HepG2 (cell line): ENCODE data around the gene CNIH4. TPM values are rescaled to one million over a fixed set of nuclear protein-coding genes. Genes with fewer than 3 reads are reported as not detected.

ENCODE experiments used
- EP300 ChIP-seq, 3 experiments: sonication (generic) in 1 of 3; formaldehyde crosslinking in 1 of 3; IDR thresholded peaks; 2 replicates each; pipeline versions ENCODE4 v1.5.1 to v1.6.1; 2011 to 2020; ENCODE audit warnings: low read depth in 2 of 3, low read length in 2 of 3, borderline replicate concordance in 1 of 3, improper control_type of control experiment in 1 of 3, mild to moderate bottlenecking in 1 of 3, missing genetic modification reagents in 1 of 3, moderate library complexity in 1 of 3
- ETV6 ChIP-seq: sonication (generic); formaldehyde crosslinking; conservative IDR thresholded peaks from 2 replicates; pipeline ENCODE4 v1.4.0; 2020; ENCODE audit warnings: missing genetic modification reagents
- FOXK1 ChIP-seq: sonication (generic); formaldehyde crosslinking; IDR thresholded peaks from 2 replicates; pipeline ENCODE4 v1.4.0; 2020; ENCODE audit warnings: low read depth, missing genetic modification reagents, borderline replicate concordance
- GATAD1 ChIP-seq: IDR thresholded peaks from 2 replicates; pipeline ENCODE4 v1.6.1; 2016; ENCODE audit warnings: missing genetic modification reagents, missing compliant biosample characterization
- HDAC1 ChIP-seq: sonication (generic); formaldehyde crosslinking; IDR thresholded peaks from 2 replicates; pipeline ENCODE4 v1.5.1; 2020; ENCODE audit warnings: mild to moderate bottlenecking, missing genetic modification reagents
- MAF1 ChIP-seq: sonication (generic); formaldehyde crosslinking; IDR thresholded peaks from 2 replicates; pipeline ENCODE4 v1.5.0; 2020; ENCODE audit warnings: missing genetic modification reagents, borderline replicate concordance
- MTA3 ChIP-seq: sonication (generic); formaldehyde crosslinking; IDR thresholded peaks from 2 replicates; pipeline ENCODE4 v1.4.0; 2020; ENCODE audit warnings: missing genetic modification reagents
- NFKB2 ChIP-seq: sonication (generic); formaldehyde crosslinking; IDR thresholded peaks from 2 replicates; pipeline ENCODE4 v1.4.0; 2020; ENCODE audit warnings: missing genetic modification reagents, borderline replicate concordance
- RAD51 ChIP-seq: fragments of 450-650 bp; IDR thresholded peaks from 2 replicates; pipeline ENCODE4 v1.6.1; 2016; ENCODE audit warnings: borderline replicate concordance
- SMAD3 ChIP-seq: sonication (generic); formaldehyde crosslinking; IDR thresholded peaks from 2 replicates; pipeline ENCODE4 v1.4.0; 2020; ENCODE audit warnings: missing genetic modification reagents
- SP140L ChIP-seq: sonication (generic); formaldehyde crosslinking; IDR thresholded peaks from 2 replicates; pipeline ENCODE4 v1.4.0; 2020; ENCODE audit warnings: missing genetic modification reagents, borderline replicate concordance
- TGIF2 ChIP-seq: IDR thresholded peaks from 2 replicates; pipeline ENCODE4 v1.6.1; 2016; ENCODE audit warnings: control low read depth, missing compliant biosample characterization
- TMF1 ChIP-seq: sonication (generic); formaldehyde crosslinking; IDR thresholded peaks from 2 replicates; pipeline ENCODE4 v1.8.1; 2022; ENCODE audit warnings: low read depth, missing genetic modification reagents
- ZNF205 ChIP-seq: IDR thresholded peaks from 2 replicates; pipeline ENCODE4 v1.6.1; 2018; ENCODE audit warnings: missing biosample characterization, missing genetic modification reagents
- ZNF256 ChIP-seq: sonication (generic); formaldehyde crosslinking; conservative IDR thresholded peaks from 2 replicates; pipeline ENCODE4 v1.4.0; 2020; ENCODE audit warnings: missing genetic modification reagents
- ZNF367 ChIP-seq: sonication (generic); formaldehyde crosslinking; IDR thresholded peaks from 2 replicates; pipeline ENCODE4 v1.4.0; 2020; ENCODE audit warnings: missing genetic modification reagents, borderline replicate concordance
- ZNF768 ChIP-seq: sonication (generic); formaldehyde crosslinking; IDR thresholded peaks from 2 replicates; pipeline ENCODE4 v1.4.0; 2020; ENCODE audit warnings: missing genetic modification reagents
- polyA plus RNA-seq, 8 experiments: library from polyadenylated mRNA; depleted of rRNA in 3 of 8; stranded (reverse) in 7 of 8; unstranded in 1 of 8; fragments of >200 nt; fragmentation: Illumina TruSeq in 4 of 8; extraction: Trizol in 4 of 8; gene quantifications; 2 replicates each; pipeline versions ENCODE4 v1.2.1 to v1.2.3, GENCODE V29; 2011 to 2016; ENCODE audit warnings: low read depth in 4 of 8, missing spikeins in 1 of 8, mixed read lengths in 1 of 8; ENCODE audit not compliant: insufficient read depth in 1 of 8
- total RNA-seq, 5 experiments: library from RNA; depleted of rRNA; stranded (reverse); fragments of >200 nt; fragmentation: Illumina TruSeq; extraction: Trizol; gene quantifications; 2 replicates each; pipeline ENCODE4 v1.2.3, GENCODE V29; 2016; ENCODE audit warnings: low read depth in 1 of 5
- TF ChIP-seq, protein P1 (sequence below): sonication (generic); formaldehyde crosslinking; IDR thresholded peaks from 2 replicates; pipeline ENCODE4 v1.4.0; 2020; ENCODE audit warnings: missing genetic modification reagents
- TF ChIP-seq, protein P2 (sequence below): sonication (generic); formaldehyde crosslinking; IDR thresholded peaks from 2 replicates; pipeline ENCODE4 v1.8.0; 2022; ENCODE audit warnings: mild to moderate bottlenecking, missing genetic modification reagents, moderate library complexity
- TF ChIP-seq, protein P3 (sequence below): sonication (generic); formaldehyde crosslinking; IDR thresholded peaks from 2 replicates; pipeline ENCODE4 v1.8.1; 2022; ENCODE audit warnings: mild to moderate bottlenecking, missing genetic modification reagents
- TF ChIP-seq, protein P4 (sequence below): sonication (generic); formaldehyde crosslinking; IDR thresholded peaks from 2 replicates; pipeline ENCODE4 v1.4.0; 2020; ENCODE audit warnings: missing genetic modification reagents
- TF ChIP-seq, protein P5 (sequence below): IDR thresholded peaks from 2 replicates; pipeline ENCODE4 v1.6.1; 2018; ENCODE audit warnings: missing genetic modification reagents, mild to moderate bottlenecking, missing compliant biosample characterization

Gene CNIH4
- total and polyA plus RNA-seq, 2 of the 13 experiments (the other 11 are each of a cell fraction or from before 2014, with no cell fraction given) = 51.8 to 52.9 TPM

DNA sequence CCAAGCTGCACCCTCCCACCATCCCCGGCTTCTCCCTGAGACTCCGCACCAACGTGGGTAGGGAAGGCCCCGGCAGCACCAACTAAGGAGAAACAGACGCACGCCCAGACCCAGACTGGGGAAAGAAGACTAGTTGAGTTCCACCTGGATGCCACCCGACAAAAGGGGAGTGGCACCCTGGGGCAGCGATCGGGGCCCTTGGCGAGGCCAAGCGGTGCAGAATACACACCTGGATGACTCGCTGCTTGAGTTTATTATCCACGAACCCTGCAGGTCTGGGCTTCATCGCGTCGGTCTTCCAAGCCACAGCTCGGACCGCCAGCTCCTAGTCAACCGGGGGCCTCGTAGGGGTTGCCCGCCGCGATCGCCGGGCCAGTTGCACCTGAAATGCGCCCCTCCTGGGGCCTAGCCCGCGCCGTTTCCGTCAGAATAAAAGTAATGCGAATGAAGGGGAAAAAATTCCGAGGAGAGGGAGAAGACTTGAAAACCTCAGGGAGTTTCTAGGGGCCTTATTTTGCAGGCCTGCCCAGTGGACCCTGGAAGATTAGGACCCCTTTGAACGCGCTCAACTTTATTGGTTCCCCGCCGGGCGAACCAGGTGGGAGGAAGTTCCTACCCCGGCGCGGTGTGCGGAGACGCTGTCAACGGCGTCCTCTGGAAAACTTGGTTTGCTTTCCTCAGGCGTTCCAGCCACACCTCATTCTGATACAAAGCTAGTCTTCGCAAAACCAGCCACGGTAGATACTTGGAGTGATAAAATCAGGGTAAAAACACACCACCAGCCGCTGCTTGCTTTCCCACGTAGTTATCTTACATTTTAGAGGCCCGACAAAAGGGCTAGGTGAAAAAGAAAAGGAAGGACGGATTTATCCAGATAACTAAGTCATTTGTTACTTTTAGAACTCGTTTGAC, 26.6 kb upstream of the CNIH4 start, which contains the start of gene NVL (continued):
- TF ChIP-seq, protein P1, sequence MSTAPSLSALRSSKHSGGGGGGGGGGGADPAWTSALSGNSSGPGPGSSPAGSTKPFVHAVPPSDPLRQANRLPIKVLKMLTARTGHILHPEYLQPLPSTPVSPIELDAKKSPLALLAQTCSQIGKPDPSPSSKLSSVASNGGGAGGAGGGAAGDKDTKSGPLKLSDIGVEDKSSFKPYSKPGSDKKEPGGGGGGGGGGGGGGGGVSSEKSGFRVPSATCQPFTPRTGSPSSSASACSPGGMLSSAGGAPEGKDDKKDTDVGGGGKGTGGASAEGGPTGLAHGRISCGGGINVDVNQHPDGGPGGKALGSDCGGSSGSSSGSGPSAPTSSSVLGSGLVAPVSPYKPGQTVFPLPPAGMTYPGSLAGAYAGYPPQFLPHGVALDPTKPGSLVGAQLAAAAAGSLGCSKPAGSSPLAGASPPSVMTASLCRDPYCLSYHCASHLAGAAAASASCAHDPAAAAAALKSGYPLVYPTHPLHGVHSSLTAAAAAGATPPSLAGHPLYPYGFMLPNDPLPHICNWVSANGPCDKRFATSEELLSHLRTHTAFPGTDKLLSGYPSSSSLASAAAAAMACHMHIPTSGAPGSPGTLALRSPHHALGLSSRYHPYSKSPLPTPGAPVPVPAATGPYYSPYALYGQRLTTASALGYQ (CRISPR knock-in tag) = no peak
- TF ChIP-seq ZNF768 (CRISPR knock-in tag) = 0 out of 2 replicates have a peak, but pooled peaks have one; percentile 15
- TF ChIP-seq, protein P2, sequence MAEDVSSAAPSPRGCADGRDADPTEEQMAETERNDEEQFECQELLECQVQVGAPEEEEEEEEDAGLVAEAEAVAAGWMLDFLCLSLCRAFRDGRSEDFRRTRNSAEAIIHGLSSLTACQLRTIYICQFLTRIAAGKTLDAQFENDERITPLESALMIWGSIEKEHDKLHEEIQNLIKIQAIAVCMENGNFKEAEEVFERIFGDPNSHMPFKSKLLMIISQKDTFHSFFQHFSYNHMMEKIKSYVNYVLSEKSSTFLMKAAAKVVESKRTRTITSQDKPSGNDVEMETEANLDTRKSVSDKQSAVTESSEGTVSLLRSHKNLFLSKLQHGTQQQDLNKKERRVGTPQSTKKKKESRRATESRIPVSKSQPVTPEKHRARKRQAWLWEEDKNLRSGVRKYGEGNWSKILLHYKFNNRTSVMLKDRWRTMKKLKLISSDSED = no peak
- no peak; the same call in 1 of the 2 replicates for TF ChIP-seq ZNF205 (CRISPR knock-in tag)
- TF ChIP-seq TGIF2 (CRISPR knock-in tag) = peak; percentile 74
- TF ChIP-seq, protein P3, sequence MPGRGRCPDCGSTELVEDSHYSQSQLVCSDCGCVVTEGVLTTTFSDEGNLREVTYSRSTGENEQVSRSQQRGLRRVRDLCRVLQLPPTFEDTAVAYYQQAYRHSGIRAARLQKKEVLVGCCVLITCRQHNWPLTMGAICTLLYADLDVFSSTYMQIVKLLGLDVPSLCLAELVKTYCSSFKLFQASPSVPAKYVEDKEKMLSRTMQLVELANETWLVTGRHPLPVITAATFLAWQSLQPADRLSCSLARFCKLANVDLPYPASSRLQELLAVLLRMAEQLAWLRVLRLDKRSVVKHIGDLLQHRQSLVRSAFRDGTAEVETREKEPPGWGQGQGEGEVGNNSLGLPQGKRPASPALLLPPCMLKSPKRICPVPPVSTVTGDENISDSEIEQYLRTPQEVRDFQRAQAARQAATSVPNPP (CRISPR knock-in tag) = 0 out of 2 replicates have a peak, but pooled peaks have one; percentile 31
- no peak for TF ChIP-seq ETV6 (CRISPR knock-in tag)
- 0 out of 2 replicates have a peak, but pooled peaks have one; percentile 38 for TF ChIP-seq ZNF256 (CRISPR knock-in tag)
- TF ChIP-seq HDAC1 (CRISPR knock-in tag) = peak; percentile 88
- TF ChIP-seq SP140L (CRISPR knock-in tag) = no peak
- TF ChIP-seq EP300 (IDR thresholded peaks at IDR 0.05; ENCODE audit: low read depth in 2 of 2, low read length in 2 of 2) = peak in 1 of 2 experiments; percentile 37; a peak in 1 of 4 replicates
- TF ChIP-seq EP300 (CRISPR knock-in tag; IDR thresholded peaks at IDR 0.05; ENCODE audit: borderline replicate concordance) = no peak
- TF ChIP-seq, protein P4, sequence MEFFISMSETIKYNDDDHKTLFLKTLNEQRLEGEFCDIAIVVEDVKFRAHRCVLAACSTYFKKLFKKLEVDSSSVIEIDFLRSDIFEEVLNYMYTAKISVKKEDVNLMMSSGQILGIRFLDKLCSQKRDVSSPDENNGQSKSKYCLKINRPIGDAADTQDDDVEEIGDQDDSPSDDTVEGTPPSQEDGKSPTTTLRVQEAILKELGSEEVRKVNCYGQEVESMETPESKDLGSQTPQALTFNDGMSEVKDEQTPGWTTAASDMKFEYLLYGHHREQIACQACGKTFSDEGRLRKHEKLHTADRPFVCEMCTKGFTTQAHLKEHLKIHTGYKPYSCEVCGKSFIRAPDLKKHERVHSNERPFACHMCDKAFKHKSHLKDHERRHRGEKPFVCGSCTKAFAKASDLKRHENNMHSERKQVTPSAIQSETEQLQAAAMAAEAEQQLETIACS = no peak
- TF ChIP-seq MAF1 = no peak
- 0 out of 2 replicates have a peak, but pooled peaks have one; percentile 40 for TF ChIP-seq SMAD3
- TF ChIP-seq, protein P5, sequence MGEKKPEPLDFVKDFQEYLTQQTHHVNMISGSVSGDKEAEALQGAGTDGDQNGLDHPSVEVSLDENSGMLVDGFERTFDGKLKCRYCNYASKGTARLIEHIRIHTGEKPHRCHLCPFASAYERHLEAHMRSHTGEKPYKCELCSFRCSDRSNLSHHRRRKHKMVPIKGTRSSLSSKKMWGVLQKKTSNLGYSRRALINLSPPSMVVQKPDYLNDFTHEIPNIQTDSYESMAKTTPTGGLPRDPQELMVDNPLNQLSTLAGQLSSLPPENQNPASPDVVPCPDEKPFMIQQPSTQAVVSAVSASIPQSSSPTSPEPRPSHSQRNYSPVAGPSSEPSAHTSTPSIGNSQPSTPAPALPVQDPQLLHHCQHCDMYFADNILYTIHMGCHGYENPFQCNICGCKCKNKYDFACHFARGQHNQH (CRISPR knock-in tag) = peak; percentile 69
- TF ChIP-seq MTA3 (CRISPR knock-in tag) = no peak
- TF ChIP-seq NFKB2 (CRISPR knock-in tag) = peak; percentile 86; the same call in 1 of the 2 replicates
- no peak; the same call in 1 of the 2 replicates for TF ChIP-seq FOXK1 (CRISPR knock-in tag)
- TF ChIP-seq TMF1 (CRISPR knock-in tag) = peak; percentile 53; the same call in 1 of the 2 replicates
- peak; percentile 94 for TF ChIP-seq GATAD1 (CRISPR knock-in tag)
- TF ChIP-seq RAD51 = no peak
- no peak for TF ChIP-seq ZNF367
